Measurements from ENCODE around the gene SHQ1.

GRCh38 chr3:72720566-72720965, 127.7 kb downstream of the SHQ1 start:
- TF ChIP-seq CTCF (IDR thresholded peaks at IDR 0.05; ENCODE audit: insufficient read depth, low read length), result no peak
- no peak for TF ChIP-seq SPI1 (IDR thresholded peaks at IDR 0.05; ENCODE audit: borderline replicate concordance, low read depth)
- TF ChIP-seq REST (IDR thresholded peaks at IDR 0.05; ENCODE audit: insufficient replicate concordance, low read depth), result no peak
